PFSK-1 (cell line): ENCODE measurements around the gene ATAD1.
A peak's percentile ranks its signal among the peaks of the same experiment; 100 is the strongest.

ENCODE experiments used
- FOXP2 ChIP-seq: optimal IDR thresholded peaks from 2 replicates; pipeline ENCODE3; 2011; ENCODE audit warnings: borderline replicate concordance, control low read depth, inconsistent platforms; ENCODE audit not compliant: insufficient read depth; ENCODE audit errors: extremely low read length, extremely low read depth
- POLR2AphosphoS5 ChIP-seq: IDR thresholded peaks from 2 replicates; pipeline ENCODE4 v1.6.1; 2012; ENCODE audit warnings: low read depth, mild to moderate bottlenecking, control low read depth, low read length, moderate library complexity
- REST ChIP-seq, 2 experiments: IDR thresholded peaks; 2 replicates each; pipeline versions ENCODE4 v1.6.1 to v1.8.0; 2011 to 2012; ENCODE audit warnings: low read depth in 2 of 2, low read length in 2 of 2, control low read depth in 1 of 2, inconsistent platforms in 1 of 2, mild to moderate bottlenecking in 1 of 2, moderate library complexity in 1 of 2; ENCODE audit not compliant: insufficient read depth in 1 of 2
- SIN3A ChIP-seq: IDR thresholded peaks from 2 replicates; pipeline ENCODE4 v1.6.1; 2012; ENCODE audit warnings: mild to moderate bottlenecking, low read length, moderate library complexity, borderline replicate concordance; ENCODE audit not compliant: insufficient read depth
- TAF1 ChIP-seq: IDR thresholded peaks from 2 replicates; pipeline ENCODE4 v1.6.1; 2012; ENCODE audit warnings: low read length, control low read depth, borderline replicate concordance; ENCODE audit not compliant: insufficient read depth

Gene ATAD1

GRCh38 chr10:87826653-87827052, 8.6 kb upstream of the ATAD1 start:
- TF ChIP-seq FOXP2 (no peak), REST (IDR thresholded peaks at IDR 0.05; ENCODE audit: insufficient read depth in 1 of 2, low read depth in 2 of 2, low read length in 2 of 2) (no peak), TAF1 (no peak), POLR2AphosphoS5 (no peak), SIN3A (no peak)

- no peak for TF ChIP-seq FOXP2
- no peak for TF ChIP-seq SIN3A
- TF ChIP-seq TAF1: no peak
- TF ChIP-seq REST (IDR thresholded peaks at IDR 0.05; ENCODE audit: insufficient read depth in 1 of 2, low read depth in 2 of 2, low read length in 2 of 2): no peak
- no peak for TF ChIP-seq POLR2AphosphoS5
These were observed 1.2 kb upstream of the ATAD1 start for GRCh38 chr10:87819289-87819585.

GRCh38 chr10:87818505-87819288, 671 bp upstream of the ATAD1 start:
- TF ChIP-seq SIN3A (no peak), TAF1 (no peak), POLR2AphosphoS5 (no peak), FOXP2 (no peak), REST (IDR thresholded peaks at IDR 0.05; ENCODE audit: insufficient read depth in 1 of 2, low read depth in 2 of 2, low read length in 2 of 2) (no peak)

GRCh38 chr10:87816898-87817608, 973 bp downstream of the ATAD1 start:
- no peak for TF ChIP-seq SIN3A
- TF ChIP-seq TAF1: 0 out of 2 replicates have a peak, but pooled peaks have one; percentile 5

- TF ChIP-seq TAF1 (no peak), SIN3A (no peak), POLR2AphosphoS5 (no peak), REST (IDR thresholded peaks at IDR 0.05; ENCODE audit: insufficient read depth in 1 of 2, low read depth in 2 of 2, low read length in 2 of 2) (no peak), FOXP2 (no peak)
These were observed 1.7 kb downstream of the ATAD1 start for GRCh38 chr10:87816163-87816897.
